Tibial artery (tissue), 4 donors: ENCODE results near the gene NRL.

Experiments
- DNase-seq, 2 donors: peaks; one replicate each; pipeline ENCODE4 v3.0.0-alpha.2; 2019
- H3K27ac ChIP-seq, 2 donors: fragments of 200-600 bp; sonication (generic) in 1 of 2; 1 replicate in 1 of 2; 2 replicates in 1 of 2; pipeline ENCODE4 v1.5.1; 2018 to 2019; ENCODE audit warnings: mild to moderate bottlenecking in 1 of 2
- H3K27me3 ChIP-seq, 2 donors: fragments of 200-600 bp; sonication (generic) in 1 of 2; one replicate each; pipeline versions ENCODE4 v1.5.1 to v1.6.0; 2016 to 2019
- H3K36me3 ChIP-seq, 3 donors: fragments of 200-600 bp; sonication (generic) in 2 of 3; one replicate each; pipeline ENCODE4 v1.5.1; 2016 to 2019; ENCODE audit warnings: mild to moderate bottlenecking in 2 of 3
- H3K4me1 ChIP-seq, 4 donors: fragments of 200-600 bp; sonication (generic) in 2 of 4; 1 replicate in 3 of 4; 2 replicates in 1 of 4; pipeline ENCODE4 v1.5.1; 2016 to 2019
- H3K4me3 ChIP-seq, 2 donors: fragments of 200-600 bp; sonication (generic) in 1 of 2; 1 replicate in 1 of 2; 2 replicates in 1 of 2; pipeline ENCODE4 v1.5.1; 2018 to 2019; ENCODE audit warnings: mild to moderate bottlenecking in 2 of 2
- H3K9me3 ChIP-seq, 3 donors: fragments of 200-600 bp; sonication (generic) in 1 of 3; one replicate each; pipeline ENCODE4 v1.5.1; 2016 to 2019
- intact Hi-C: fragments of 100-400 bp; cut with DNase I; formaldehyde crosslinking; loops from one replicate; pipeline ENCODE4 v1.15.0; 2023; ENCODE audit warnings: low total_unique reads
- TF ChIP-seq, protein P1 (sequence below), 2 experiments: fragments of 200-600 bp in 1 of 2; fragments of 450-650 bp in 1 of 2; IDR thresholded peaks; one replicate each; pipeline ENCODE4 v1.5.1; 2017 to 2019; ENCODE audit warnings: antibody characterized with exemption in 2 of 2, mild to moderate bottlenecking in 1 of 2, moderate library complexity in 1 of 2

NRL gene

DNA sequence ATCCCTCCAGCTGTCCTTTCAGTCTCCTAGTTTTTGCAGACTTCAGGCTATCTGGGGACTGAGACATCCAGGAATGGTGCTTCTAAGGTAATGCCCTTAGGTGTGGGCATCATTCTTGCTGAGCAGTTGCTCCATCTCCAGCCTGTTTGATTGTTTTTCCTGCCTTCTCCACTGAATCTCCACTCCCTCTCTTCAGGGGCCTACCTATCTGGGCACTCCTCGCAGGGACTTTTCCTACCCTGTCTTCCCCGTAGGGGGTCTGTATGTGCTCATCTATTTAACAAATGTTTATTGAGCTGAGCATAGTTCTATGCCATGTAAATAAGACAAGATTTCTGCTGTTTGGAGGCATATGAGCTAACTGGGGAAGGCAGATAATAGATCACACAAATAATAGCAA, 18.2 kb upstream of the NRL start:
- H3K27me3 ChIP-seq: no peaks in the 10 kb centered on the region
- DNase-seq: no peak
- TF ChIP-seq, protein P1, sequence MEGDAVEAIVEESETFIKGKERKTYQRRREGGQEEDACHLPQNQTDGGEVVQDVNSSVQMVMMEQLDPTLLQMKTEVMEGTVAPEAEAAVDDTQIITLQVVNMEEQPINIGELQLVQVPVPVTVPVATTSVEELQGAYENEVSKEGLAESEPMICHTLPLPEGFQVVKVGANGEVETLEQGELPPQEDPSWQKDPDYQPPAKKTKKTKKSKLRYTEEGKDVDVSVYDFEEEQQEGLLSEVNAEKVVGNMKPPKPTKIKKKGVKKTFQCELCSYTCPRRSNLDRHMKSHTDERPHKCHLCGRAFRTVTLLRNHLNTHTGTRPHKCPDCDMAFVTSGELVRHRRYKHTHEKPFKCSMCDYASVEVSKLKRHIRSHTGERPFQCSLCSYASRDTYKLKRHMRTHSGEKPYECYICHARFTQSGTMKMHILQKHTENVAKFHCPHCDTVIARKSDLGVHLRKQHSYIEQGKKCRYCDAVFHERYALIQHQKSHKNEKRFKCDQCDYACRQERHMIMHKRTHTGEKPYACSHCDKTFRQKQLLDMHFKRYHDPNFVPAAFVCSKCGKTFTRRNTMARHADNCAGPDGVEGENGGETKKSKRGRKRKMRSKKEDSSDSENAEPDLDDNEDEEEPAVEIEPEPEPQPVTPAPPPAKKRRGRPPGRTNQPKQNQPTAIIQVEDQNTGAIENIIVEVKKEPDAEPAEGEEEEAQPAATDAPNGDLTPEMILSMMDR (IDR thresholded peaks at IDR 0.05): no peak
- no peak overlapping the region for H3K4me3 ChIP-seq
- no peak overlapping the region for H3K27ac ChIP-seq
- peaks cover 0 to 29% (median 15%) of the 10 kb centered on the region in 4 donors for H3K4me1 ChIP-seq
- H3K36me3 ChIP-seq: peaks cover 4 to 13% (median 7%) of the 10 kb centered on the region in 3 donors
- H3K9me3 ChIP-seq: no peaks in the 10 kb centered on the region
- intact Hi-C loops: no loop called here

DNA sequence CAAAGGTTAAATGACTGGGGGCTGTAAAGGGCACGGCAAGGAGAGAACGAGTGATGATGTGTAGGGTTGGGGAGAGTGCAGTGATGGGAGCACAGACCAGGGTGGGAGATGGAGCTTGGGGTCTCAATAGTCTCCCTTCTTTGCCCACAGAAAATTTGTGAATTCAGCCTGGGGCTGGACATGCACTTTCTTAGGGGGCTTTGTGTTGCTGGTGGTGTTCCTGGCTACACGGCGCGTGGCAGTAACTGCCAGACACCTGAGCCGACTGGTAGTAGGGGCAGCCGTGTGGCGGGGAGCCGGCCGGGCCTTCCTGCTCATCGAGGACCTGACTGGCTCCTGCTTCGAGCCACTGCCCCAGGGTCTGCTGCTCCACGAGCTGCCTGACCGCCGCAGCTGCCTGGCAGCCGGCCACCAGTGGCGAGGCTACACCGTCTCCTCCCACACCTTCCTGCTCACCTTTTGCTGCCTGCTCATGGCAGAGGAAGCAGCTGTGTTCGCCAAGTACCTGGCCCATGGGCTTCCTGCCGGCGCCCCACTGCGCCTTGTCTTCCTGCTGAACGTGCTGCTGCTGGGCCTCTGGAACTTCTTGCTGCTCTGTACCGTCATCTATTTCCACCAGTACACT, 17.4 kb upstream of the NRL start:
- H3K27ac ChIP-seq: no peak overlapping the region

DNA sequence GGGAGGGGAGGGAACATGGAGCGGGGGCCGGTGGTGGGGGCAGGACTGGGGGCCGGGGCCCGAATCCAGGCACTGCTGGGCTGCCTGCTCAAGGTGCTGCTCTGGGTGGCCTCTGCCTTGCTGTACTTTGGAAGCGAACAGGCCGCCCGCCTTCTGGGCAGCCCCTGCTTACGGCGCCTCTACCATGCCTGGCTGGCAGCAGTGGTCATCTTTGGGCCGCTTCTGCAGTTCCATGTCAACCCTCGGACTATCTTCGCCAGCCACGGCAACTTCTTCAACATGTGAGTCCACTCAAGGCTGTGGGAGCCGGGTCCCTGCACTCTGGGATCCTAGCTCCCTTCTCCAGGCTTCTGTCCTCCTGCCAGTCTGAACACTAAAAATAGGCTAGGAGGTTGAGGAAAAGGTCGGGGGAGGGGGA, 16.8 kb upstream of the NRL start:
- H3K9me3 ChIP-seq: no peaks in the 10 kb centered on the region
- no peaks in the 10 kb centered on the region for H3K27me3 ChIP-seq
- H3K27ac ChIP-seq: no peak overlapping the region
- peaks cover 0 to 6% (median 0%) of the 10 kb centered on the region in 3 donors for H3K36me3 ChIP-seq
- TF ChIP-seq, protein P1 (IDR thresholded peaks at IDR 0.05): no peak
- DNase-seq: no peak
- H3K4me1 ChIP-seq: peaks cover 0 to 15% (median 6%) of the 10 kb centered on the region in 4 donors
- intact Hi-C loops: no loop called here
- H3K4me3 ChIP-seq: no peak overlapping the region

More for the DNA sequence above, 17.4 kb upstream of the NRL start:
- peaks cover 0 to 21% (median 12%) of the 10 kb centered on the region in 4 donors for H3K4me1 ChIP-seq
- intact Hi-C loops: no loop called here
- peak in 1 of 2 donors; percentile 61 for DNase-seq
- peaks cover 0 to 6% (median 0%) of the 10 kb centered on the region in 3 donors for H3K36me3 ChIP-seq
- no peaks in the 10 kb centered on the region for H3K27me3 ChIP-seq
- no peaks in the 10 kb centered on the region for H3K9me3 ChIP-seq
- TF ChIP-seq, protein P1 (IDR thresholded peaks at IDR 0.05): no peak
- no peak overlapping the region for H3K4me3 ChIP-seq

DNA sequence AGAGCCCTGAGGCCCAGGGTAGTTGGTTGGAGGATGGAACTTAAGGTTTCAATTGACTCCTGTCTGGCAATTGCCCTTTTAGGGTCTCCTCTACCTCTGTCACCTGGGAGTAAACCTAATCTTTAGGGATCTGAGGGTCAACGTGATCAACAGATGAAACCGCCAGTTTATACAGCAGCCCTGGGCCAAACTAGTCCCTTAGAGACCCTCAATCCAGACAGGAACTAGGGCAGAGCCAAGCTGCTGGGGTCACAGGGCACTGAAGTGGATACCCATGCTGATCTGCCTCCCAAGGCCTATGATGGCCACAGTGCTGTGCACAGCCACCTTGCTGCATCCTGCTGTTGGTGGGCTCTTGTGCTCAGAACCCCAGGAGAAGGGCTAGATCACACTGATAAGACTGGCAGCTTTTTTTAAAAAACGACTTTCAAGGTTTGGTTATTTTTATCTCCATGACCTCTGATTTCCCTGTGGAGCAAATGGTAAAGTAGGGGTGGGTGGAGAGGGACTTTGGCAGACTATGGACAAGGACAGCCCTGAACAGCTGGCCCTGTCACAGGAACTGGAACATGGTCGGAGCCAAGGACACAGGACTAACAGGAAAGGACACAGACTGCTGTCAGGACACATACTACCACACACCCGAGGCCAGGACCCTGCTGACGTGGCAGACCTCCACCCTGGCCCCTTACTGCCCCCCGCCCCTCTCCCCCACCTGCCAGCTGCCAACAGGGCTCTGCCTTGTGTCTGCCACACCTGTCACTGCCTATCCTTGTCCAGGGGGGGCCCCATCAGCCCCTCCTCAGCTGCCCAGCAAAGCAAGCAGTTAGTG, 16.2 kb upstream of the NRL start:
- Histone ChIP-seq H3K4me1 (peaks cover 0 to 12% (median 4%) of the 10 kb centered on the region in 4 donors), H3K27me3 (no peaks in the 10 kb centered on the region), H3K27ac (no peak overlapping the region), H3K9me3 (no peaks in the 10 kb centered on the region), H3K4me3 (no peak overlapping the region), H3K36me3 (peaks cover 0 to 6% (median 0%) of the 10 kb centered on the region in 3 donors)
- DNase-seq: no peak
- TF ChIP-seq, protein P1 (IDR thresholded peaks at IDR 0.05): no peak
- intact Hi-C loops: no loop called here

DNA sequence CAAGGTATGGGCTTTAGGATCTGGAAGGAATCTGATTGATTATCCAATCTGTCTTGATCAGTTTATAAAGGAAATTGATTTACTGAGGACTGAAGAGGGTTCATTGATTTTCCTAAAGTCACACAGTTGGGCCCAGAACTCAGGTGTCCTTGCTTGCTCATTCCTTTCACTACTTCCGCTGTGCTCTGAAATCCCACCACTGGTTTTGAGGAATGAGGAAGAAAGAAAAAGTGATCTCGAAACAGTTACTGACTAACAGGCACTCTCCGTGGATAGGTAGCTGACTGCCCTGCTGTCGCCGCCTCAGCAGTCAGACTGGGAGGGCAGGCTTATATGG, 15.6 kb upstream of the NRL start, which contains the start of gene FITM1:
Gene FITM1, plus strand, starts transcription at position 280 of the 337 bp plus-strand sequence. CDS start 905 bp downstream, outside the sequence.
- H3K27ac ChIP-seq: no peak within 1 kb of the TSS
- H3K9me3 ChIP-seq: no peaks in the 10 kb centered on the region
- no peak for DNase-seq
- H3K4me1 ChIP-seq: peaks cover 0 to 10% (median 1%) of the 10 kb centered on the region in 4 donors
- peaks cover 0 to 6% (median 0%) of the 10 kb centered on the region in 3 donors for H3K36me3 ChIP-seq
- intact Hi-C loops: no loop called here
- no peak within 1 kb of the TSS for H3K4me3 ChIP-seq
- H3K27me3 ChIP-seq: no peaks in the 10 kb centered on the region
- TF ChIP-seq, protein P1 (IDR thresholded peaks at IDR 0.05): no peak
